Measurements from ENCODE around the gene PPP2R2C. TPM values are rescaled to one million over a fixed set of nuclear protein-coding genes. Genes with fewer than 3 reads are reported as not detected.

The PPP2R2C gene
- total and polyA plus RNA-seq, 7 experiments from 2014 or later, result not detected

GRCh38 chr4:6446130-6446482, 26.3 kb downstream of the PPP2R2C start:
- H3K4me1 ChIP-seq (ENCODE audit: control insufficient read depth in 2 of 2, insufficient read depth in 2 of 2, low read length in 2 of 2), result no peaks in the 10 kb centered on the region
- CTCF ChIA-PET, result no interaction called here

GRCh38 chr4:6445403-6446129, 26.8 kb downstream of the PPP2R2C start:
- no peaks in the 10 kb centered on the region for H3K36me3 ChIP-seq (ENCODE audit: control insufficient read depth in 2 of 3, insufficient read depth in 3 of 3, low read length in 3 of 3)
- H3K4me1 ChIP-seq (ENCODE audit: control insufficient read depth in 2 of 2, insufficient read depth in 2 of 2, low read length in 2 of 2), result no peaks in the 10 kb centered on the region
- no peaks in the 10 kb centered on the region for H3K9me3 ChIP-seq (ENCODE audit: control insufficient read depth in 2 of 3, low read length in 3 of 3)
- Mint-ChIP-seq H3K36me3 (no peaks in the 10 kb centered on the region), H3K9me3 (peaks cover 0 to 3% (median 0%) of the 10 kb centered on the region in 11 donors), H3K4me1 (no peaks in the 10 kb centered on the region), H3K4me3 (no peak overlapping the region), H3K27me3 (peaks cover 0 to 43% (median 20%) of the 10 kb centered on the region in 5 donors), H3K27ac (no peak overlapping the region)
- intact Hi-C loops (cut with micrococcal nuclease), result no loop called here
- H3K27me3 ChIP-seq (ENCODE audit: control insufficient read depth in 2 of 2, insufficient read depth in 2 of 2, low read length in 2 of 2), result no peaks in the 10 kb centered on the region
- ChIA-PET CTCF (no interaction called here), POLR2A (no interaction called here)
- no peak for DNase-seq
- no peak for ATAC-seq
- H3K27ac ChIP-seq (ENCODE audit: low read depth, low read length), result no peak overlapping the region
- no peak overlapping the region for H3K4me3 ChIP-seq (ENCODE audit: low read length)

More at GRCh38 chr4:6446130-6446482, 26.3 kb downstream of the PPP2R2C start:
- ATAC-seq (no peak), DNase-seq (no peak)
- H3K27me3 ChIP-seq (ENCODE audit: control insufficient read depth in 2 of 2, insufficient read depth in 2 of 2, low read length in 2 of 2), result no peaks in the 10 kb centered on the region
- no peaks in the 10 kb centered on the region for H3K36me3 Mint-ChIP-seq
- POLR2A ChIA-PET, result no interaction called here
- no peak overlapping the region for H3K4me3 ChIP-seq (ENCODE audit: low read length)
- no peak overlapping the region for H3K27ac Mint-ChIP-seq
- no peak overlapping the region for H3K4me3 Mint-ChIP-seq
- intact Hi-C loops (cut with micrococcal nuclease), result no loop called here
- H3K9me3 Mint-ChIP-seq, result peaks cover 0 to 2% (median 0%) of the 10 kb centered on the region in 11 donors
- no peaks in the 10 kb centered on the region for H3K9me3 ChIP-seq (ENCODE audit: control insufficient read depth in 2 of 3, low read length in 3 of 3)
- H3K27me3 Mint-ChIP-seq, result peaks cover 0 to 46% (median 16%) of the 10 kb centered on the region in 5 donors
- no peaks in the 10 kb centered on the region for H3K36me3 ChIP-seq (ENCODE audit: control insufficient read depth in 2 of 3, insufficient read depth in 3 of 3, low read length in 3 of 3)
- H3K27ac ChIP-seq (ENCODE audit: low read depth, low read length), result no peak overlapping the region
- H3K4me1 Mint-ChIP-seq, result no peaks in the 10 kb centered on the region

- no peaks in the 10 kb centered on the region for H3K4me1 Mint-ChIP-seq
- CTCF ChIA-PET, result no interaction called here
- H3K9me3 ChIP-seq (ENCODE audit: control insufficient read depth in 2 of 3, low read length in 3 of 3), result no peaks in the 10 kb centered on the region
- ATAC-seq, result no peak
- H3K36me3 ChIP-seq (ENCODE audit: control insufficient read depth in 2 of 3, insufficient read depth in 3 of 3, low read length in 3 of 3), result no peaks in the 10 kb centered on the region
- no peak overlapping the region for H3K4me3 ChIP-seq (ENCODE audit: low read length)
- no peaks in the 10 kb centered on the region for H3K36me3 Mint-ChIP-seq
- peaks cover 0 to 4% (median 0%) of the 10 kb centered on the region in 11 donors for H3K9me3 Mint-ChIP-seq
- POLR2A ChIA-PET, result no interaction called here
- H3K4me3 Mint-ChIP-seq, result no peak overlapping the region
- H3K27me3 Mint-ChIP-seq, result peaks cover 0 to 48% (median 20%) of the 10 kb centered on the region in 5 donors
- no peak overlapping the region for H3K27ac ChIP-seq (ENCODE audit: low read depth, low read length)
- no peak overlapping the region for H3K27ac Mint-ChIP-seq
- no peak for DNase-seq
- intact Hi-C loops (cut with micrococcal nuclease), result no loop called here
- H3K27me3 ChIP-seq (ENCODE audit: control insufficient read depth in 2 of 2, insufficient read depth in 2 of 2, low read length in 2 of 2), result no peaks in the 10 kb centered on the region
- no peaks in the 10 kb centered on the region for H3K4me1 ChIP-seq (ENCODE audit: control insufficient read depth in 2 of 2, insufficient read depth in 2 of 2, low read length in 2 of 2)
Measured at GRCh38 chr4:6444582-6444981, 27.8 kb downstream of the PPP2R2C start.

- Mint-ChIP-seq H3K36me3 (no peaks in the 10 kb centered on the region), H3K4me1 (no peaks in the 10 kb centered on the region), H3K27ac (no peak overlapping the region), H3K9me3 (peaks cover 0 to 4% (median 0%) of the 10 kb centered on the region in 11 donors), H3K4me3 (no peak overlapping the region), H3K27me3 (peaks cover 0 to 44% (median 20%) of the 10 kb centered on the region in 5 donors)
- H3K36me3 ChIP-seq (ENCODE audit: control insufficient read depth in 2 of 3, insufficient read depth in 3 of 3, low read length in 3 of 3), result no peaks in the 10 kb centered on the region
- no peaks in the 10 kb centered on the region for H3K9me3 ChIP-seq (ENCODE audit: control insufficient read depth in 2 of 3, low read length in 3 of 3)
- H3K4me1 ChIP-seq (ENCODE audit: control insufficient read depth in 2 of 2, insufficient read depth in 2 of 2, low read length in 2 of 2), result no peaks in the 10 kb centered on the region
- intact Hi-C loops (cut with micrococcal nuclease), result no loop called here
- no peaks in the 10 kb centered on the region for H3K27me3 ChIP-seq (ENCODE audit: control insufficient read depth in 2 of 2, insufficient read depth in 2 of 2, low read length in 2 of 2)
- ATAC-seq (peak; percentile 8), DNase-seq (no peak)
- CTCF ChIA-PET, result no interaction called here
- no peak overlapping the region for H3K4me3 ChIP-seq (ENCODE audit: low read length)
- H3K27ac ChIP-seq (ENCODE audit: low read depth, low read length), result no peak overlapping the region
- POLR2A ChIA-PET, result no interaction called here
Measured at GRCh38 chr4:6443035-6444023, 29.1 kb downstream of the PPP2R2C start.

GRCh38 chr4:6442555-6442954, 29.9 kb downstream of the PPP2R2C start:
- H3K27me3 Mint-ChIP-seq, result peaks cover 0 to 36% (median 20%) of the 10 kb centered on the region in 5 donors
- H3K27ac ChIP-seq (ENCODE audit: low read depth, low read length), result no peak overlapping the region
- no peaks in the 10 kb centered on the region for H3K4me1 Mint-ChIP-seq
- no peaks in the 10 kb centered on the region for H3K4me1 ChIP-seq (ENCODE audit: control insufficient read depth in 2 of 2, insufficient read depth in 2 of 2, low read length in 2 of 2)
- no peak for ATAC-seq
- ChIA-PET POLR2A (no interaction called here), CTCF (no interaction called here)
- intact Hi-C loops (cut with micrococcal nuclease), result no loop called here
- no peaks in the 10 kb centered on the region for H3K36me3 Mint-ChIP-seq
- H3K27me3 ChIP-seq (ENCODE audit: control insufficient read depth in 2 of 2, insufficient read depth in 2 of 2, low read length in 2 of 2), result no peaks in the 10 kb centered on the region
- no peaks in the 10 kb centered on the region for H3K9me3 ChIP-seq (ENCODE audit: control insufficient read depth in 2 of 3, low read length in 3 of 3)
- no peak overlapping the region for H3K27ac Mint-ChIP-seq
- H3K4me3 ChIP-seq (ENCODE audit: low read length), result no peak overlapping the region
- H3K4me3 Mint-ChIP-seq, result no peak overlapping the region
- DNase-seq, result no peak
- H3K36me3 ChIP-seq (ENCODE audit: control insufficient read depth in 2 of 3, insufficient read depth in 3 of 3, low read length in 3 of 3), result no peaks in the 10 kb centered on the region
- H3K9me3 Mint-ChIP-seq, result peaks cover 0 to 4% (median 0%) of the 10 kb centered on the region in 11 donors

- Histone ChIP-seq H3K36me3 (ENCODE audit: control insufficient read depth in 2 of 3, insufficient read depth in 3 of 3, low read length in 3 of 3) (no peaks in the 10 kb centered on the region), H3K4me1 (ENCODE audit: control insufficient read depth in 2 of 2, insufficient read depth in 2 of 2, low read length in 2 of 2) (no peaks in the 10 kb centered on the region), H3K27ac (ENCODE audit: low read depth, low read length) (no peak overlapping the region), H3K27me3 (ENCODE audit: control insufficient read depth in 2 of 2, insufficient read depth in 2 of 2, low read length in 2 of 2) (no peaks in the 10 kb centered on the region), H3K9me3 (ENCODE audit: control insufficient read depth in 2 of 3, low read length in 3 of 3) (no peaks in the 10 kb centered on the region), H3K4me3 (ENCODE audit: low read length) (no peak overlapping the region)
- Mint-ChIP-seq H3K4me3 (no peak overlapping the region), H3K27me3 (peaks cover 0 to 32% (median 19%) of the 10 kb centered on the region in 5 donors), H3K4me1 (no peaks in the 10 kb centered on the region), H3K27ac (no peak overlapping the region), H3K36me3 (no peaks in the 10 kb centered on the region), H3K9me3 (peaks cover 0 to 4% (median 0%) of the 10 kb centered on the region in 11 donors)
- ChIA-PET POLR2A (no interaction called here), CTCF (no interaction called here)
- intact Hi-C loops (cut with micrococcal nuclease), result no loop called here
- DNase-seq, result no peak
- no peak for ATAC-seq
Measured at GRCh38 chr4:6441758-6442157, 30.7 kb downstream of the PPP2R2C start.
